Suprapubic skin (tissue), 3 donors: ENCODE measurements around the gene CHAD.

Experiments
- CTCF ChIP-seq, 2 donors: fragments of 200-600 bp in 1 of 2; fragments of 450-650 bp in 1 of 2; sonication (generic) in 1 of 2; IDR thresholded peaks; one replicate each; pipeline ENCODE4 v1.5.1; 2016 to 2019; ENCODE audit warnings: antibody characterized with exemption in 2 of 2, mild to moderate bottlenecking in 1 of 2, moderate library complexity in 1 of 2
- EP300 ChIP-seq: sonication (generic); formaldehyde crosslinking; IDR thresholded peaks from one replicate; pipeline ENCODE4 v1.6.1; 2017; ENCODE audit warnings: antibody characterized with exemption
- POLR2A ChIP-seq, 2 donors: fragments of 450-650 bp; IDR thresholded peaks; one replicate each; pipeline ENCODE4 v1.6.1; 2017; ENCODE audit warnings: antibody characterized with exemption in 2 of 2, mild to moderate bottlenecking in 2 of 2, moderate library complexity in 2 of 2

DNA sequence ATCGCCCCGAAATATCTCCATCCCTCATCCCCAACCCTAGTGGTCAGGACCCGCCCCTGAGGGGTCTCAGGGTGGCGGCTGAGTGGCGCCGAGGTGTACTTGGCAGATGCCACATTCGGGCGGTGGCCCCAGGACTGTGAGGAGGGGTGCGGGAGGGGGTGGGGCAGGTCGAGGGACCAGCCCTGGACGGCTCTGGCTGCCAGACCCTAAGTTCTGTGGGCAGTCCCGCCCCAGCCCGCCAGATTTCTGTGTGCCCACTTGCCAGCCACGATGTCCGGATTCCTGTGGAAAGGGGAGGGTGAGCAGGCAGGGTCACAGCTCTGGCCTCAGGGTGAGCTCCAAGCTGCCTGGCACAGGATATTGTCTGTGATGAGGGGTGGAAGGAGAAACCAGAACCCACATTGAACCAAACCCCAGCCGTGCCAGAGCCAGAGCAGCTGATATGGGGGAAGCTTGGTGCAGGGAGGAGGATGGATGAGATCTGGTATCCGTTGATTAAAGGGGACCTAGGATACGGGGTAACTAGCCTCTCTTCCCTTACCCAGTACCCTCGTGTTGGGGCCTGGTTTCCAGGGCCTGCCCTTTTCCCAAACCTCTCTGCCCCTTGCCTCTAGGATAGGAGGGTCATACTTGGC lies 1.1 kb upstream of the CHAD start:
- TF ChIP-seq CTCF (IDR thresholded peaks at IDR 0.05) (no peak), POLR2A (IDR thresholded peaks at IDR 0.05) (no peak), EP300 (no peak)
